HG03045 (cell line): Measurements from ENCODE around the gene CACNA1C.
"Not testable (repeated sequence)": the region's sequence is repeated elsewhere in the genome, so short reads cannot be mapped to it uniquely, and the experiment has no call there.

Experiments used
- ATAC-seq: cut with Tn5 transposase; IDR thresholded peaks from one replicate; pipeline ENCODE4 v1.9.1; 2021; ENCODE audit warnings: mild to moderate bottlenecking, moderate library complexity; ENCODE audit not compliant: unreplicated experiment

CACNA1C gene

DNA sequence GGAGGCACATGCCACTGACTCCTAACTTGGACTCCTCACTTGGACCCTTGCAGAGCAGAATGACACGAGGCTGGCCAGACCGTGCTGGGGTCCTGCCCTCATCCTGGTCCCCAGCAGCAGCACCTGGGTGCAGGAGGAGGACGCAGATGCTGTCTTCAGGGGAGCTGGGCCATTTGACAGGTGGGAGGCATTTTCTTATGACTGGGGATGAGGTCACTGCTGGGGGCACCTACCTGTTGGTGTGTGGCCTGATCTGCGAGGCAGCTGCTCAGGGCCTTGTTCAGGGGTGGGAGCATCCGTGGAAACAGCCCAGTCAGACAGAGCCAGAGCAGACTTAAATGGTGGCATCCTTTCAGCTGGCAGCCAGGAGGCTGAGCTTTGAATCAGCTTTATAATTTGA is 57.3 kb downstream of the CACNA1C start:
- ATAC-seq = no peak

- no peak for ATAC-seq
These were observed 58.2 kb downstream of the CACNA1C start for GRCh38 chr12:2110849-2111566.

DNA sequence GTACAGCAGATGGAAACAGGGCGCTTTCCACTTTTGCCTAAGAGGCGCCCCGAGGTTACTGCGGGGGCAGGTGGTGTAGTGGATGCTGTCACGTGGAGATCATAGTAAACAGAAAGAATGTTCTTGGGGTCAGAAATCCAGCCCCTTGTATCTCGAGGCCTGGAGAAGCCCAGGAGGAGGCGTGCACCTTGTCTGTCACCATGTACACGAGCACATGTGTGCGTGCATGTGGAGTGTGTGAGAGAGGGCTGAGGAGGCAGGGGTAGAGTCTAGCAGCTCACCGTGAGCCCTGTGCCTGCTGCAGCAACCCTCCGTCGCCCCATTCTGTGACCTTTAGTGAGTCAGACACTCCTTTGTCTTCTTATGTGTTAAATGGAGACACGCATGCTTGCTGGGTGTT is 59.0 kb downstream of the CACNA1C start:
- no peak for ATAC-seq

DNA sequence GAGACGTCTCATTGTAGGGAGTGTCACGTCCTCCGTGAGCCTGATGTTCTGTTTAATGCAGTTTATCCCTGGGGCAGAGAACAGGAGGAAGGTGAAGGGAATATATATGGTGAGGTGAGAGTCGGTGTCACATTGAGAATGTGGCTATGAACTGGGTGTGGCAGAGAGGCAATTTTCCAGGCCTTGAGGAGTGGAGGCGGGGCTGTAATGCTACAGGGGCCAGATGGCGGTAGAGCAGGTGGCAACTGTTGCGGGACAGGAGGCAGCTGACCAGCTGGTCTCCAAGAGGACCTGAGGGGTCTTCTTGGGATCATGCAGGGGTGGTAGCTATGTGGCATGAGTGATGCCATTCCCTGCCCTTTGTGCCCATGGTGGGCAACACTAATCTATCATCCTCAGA is 59.6 kb downstream of the CACNA1C start:
- ATAC-seq = no peak

- no peak for ATAC-seq
These were observed 60.5 kb downstream of the CACNA1C start for GRCh38 chr12:2113119-2113912.

DNA sequence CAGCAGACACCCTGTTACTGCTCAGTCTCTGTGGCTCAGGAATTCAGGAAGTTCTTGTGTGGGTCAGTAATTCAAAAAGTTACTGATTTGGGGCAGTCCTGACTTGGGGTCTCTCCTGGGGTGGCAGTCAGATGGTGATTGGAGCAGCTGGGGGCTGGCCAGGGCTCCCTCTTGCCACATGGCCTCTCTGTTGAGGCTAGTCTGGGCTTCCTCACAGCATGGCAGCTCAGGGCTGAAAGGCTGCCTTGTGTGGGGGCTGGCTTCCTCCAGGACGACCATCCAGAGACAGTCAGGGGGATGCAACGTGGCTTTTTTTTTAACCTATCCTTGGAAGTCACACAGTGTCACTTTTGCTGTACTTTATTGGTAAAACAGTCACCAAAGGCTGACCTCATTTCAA is 61.3 kb downstream of the CACNA1C start:
- ATAC-seq = no peak

DNA sequence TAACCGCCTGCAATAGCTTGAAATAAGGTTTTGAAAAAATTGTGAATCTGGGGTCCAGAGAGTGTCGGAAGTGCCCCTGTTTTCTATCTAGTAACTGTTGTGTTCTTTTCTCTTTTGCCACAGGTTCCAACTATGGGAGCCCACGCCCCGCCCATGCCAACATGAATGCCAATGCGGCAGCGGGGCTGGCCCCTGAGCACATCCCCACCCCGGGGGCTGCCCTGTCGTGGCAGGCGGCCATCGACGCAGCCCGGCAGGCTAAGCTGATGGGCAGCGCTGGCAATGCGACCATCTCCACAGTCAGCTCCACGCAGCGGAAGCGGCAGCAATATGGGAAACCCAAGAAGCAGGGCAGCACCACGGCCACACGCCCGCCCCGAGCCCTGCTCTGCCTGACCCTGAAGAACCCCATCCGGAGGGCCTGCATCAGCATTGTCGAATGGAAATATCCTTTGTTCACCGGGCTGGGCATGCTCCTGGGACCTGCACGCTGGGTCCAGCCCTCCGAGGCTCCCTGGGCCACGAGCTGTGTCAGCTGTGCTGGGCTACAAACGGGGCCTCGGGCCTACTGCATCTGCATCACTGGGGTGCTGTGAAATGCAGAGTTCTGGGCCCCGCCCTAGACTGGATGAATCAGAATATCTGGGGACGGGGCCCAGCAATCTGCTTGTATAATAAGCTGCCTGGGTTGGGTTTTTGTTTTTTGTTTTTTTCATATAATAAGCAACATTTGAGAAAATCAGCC is 62.5 kb downstream of the CACNA1C start:
- no peak for ATAC-seq

GRCh38 chr12:2117541-2117940 is 64.8 kb downstream of the CACNA1C start:
- ATAC-seq = no peak

- no peak for ATAC-seq
These were observed 65.3 kb downstream of the CACNA1C start for GRCh38 chr12:2118061-2118460.

GRCh38 chr12:2118481-2119255 is 65.9 kb downstream of the CACNA1C start:
- no peak for ATAC-seq

GRCh38 chr12:2119266-2119665 is 66.5 kb downstream of the CACNA1C start:
- no peak for ATAC-seq

DNA sequence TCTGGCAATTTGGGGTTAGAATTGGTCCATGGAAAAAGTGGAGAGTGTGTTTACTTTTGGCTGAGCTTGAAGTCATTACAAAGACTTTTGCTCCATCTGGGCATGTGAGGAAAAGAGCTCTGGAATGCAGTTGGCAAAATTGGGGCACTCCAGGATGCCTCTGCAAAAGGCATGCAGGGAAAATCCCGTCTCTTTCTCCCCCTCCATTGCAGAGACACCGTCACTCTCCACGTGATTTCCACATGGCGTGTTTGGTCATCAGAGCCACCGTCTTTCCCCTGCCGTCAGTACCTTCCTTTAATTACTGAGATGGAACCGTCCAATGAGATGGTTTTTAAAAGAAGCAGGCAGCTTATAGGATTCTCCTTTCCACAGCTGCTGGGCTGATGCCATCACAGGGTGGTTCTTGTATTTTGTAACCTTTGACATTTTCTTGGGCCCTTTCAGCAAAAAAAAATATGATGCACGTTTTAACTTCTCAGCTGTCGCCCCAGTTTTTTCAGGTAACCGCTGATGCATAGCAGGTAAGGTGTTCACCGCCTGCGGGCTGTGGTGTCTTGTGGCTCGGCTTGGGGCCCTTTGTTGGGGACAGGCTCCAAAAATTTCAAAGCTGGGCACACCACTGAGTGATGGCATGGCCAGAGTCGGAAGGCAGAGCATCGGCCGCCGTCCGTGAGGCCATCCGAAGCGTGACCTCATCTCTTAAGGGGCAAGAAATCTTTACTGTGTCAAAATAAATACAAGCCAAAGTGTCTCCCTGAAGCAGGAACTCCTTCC is 68.4 kb downstream of the CACNA1C start:
- no peak for ATAC-seq

DNA sequence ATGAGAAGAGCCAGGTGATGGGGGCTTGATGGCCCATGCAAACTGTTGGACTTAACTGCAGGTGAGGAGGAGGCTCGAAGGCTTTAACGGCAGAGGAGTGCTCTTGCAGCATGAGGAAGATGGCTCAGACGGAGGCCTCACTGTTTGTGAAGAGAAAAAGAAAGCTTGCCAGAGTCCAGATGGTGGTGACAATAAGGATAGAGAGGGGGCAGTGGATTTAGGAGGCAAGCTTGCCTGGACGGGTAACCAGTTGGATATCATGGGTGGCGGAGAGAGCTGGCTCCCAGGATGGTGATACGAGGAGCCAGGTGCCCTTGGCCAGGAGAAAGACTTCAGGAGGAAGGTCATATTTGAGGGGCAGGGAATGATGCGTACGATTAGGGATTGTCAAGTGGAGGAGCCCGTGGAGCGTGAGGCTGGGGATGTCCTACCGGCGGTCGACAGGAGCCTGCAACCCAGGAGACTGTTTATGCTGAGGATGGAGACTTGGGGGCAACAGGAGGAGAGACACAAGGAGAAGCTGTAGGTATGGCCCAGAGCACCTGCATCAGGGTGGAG is 71.8 kb downstream of the CACNA1C start:
- ATAC-seq = no peak

- ATAC-seq = no peak
These were observed 73.1 kb downstream of the CACNA1C start for GRCh38 chr12:2125651-2126522.

DNA sequence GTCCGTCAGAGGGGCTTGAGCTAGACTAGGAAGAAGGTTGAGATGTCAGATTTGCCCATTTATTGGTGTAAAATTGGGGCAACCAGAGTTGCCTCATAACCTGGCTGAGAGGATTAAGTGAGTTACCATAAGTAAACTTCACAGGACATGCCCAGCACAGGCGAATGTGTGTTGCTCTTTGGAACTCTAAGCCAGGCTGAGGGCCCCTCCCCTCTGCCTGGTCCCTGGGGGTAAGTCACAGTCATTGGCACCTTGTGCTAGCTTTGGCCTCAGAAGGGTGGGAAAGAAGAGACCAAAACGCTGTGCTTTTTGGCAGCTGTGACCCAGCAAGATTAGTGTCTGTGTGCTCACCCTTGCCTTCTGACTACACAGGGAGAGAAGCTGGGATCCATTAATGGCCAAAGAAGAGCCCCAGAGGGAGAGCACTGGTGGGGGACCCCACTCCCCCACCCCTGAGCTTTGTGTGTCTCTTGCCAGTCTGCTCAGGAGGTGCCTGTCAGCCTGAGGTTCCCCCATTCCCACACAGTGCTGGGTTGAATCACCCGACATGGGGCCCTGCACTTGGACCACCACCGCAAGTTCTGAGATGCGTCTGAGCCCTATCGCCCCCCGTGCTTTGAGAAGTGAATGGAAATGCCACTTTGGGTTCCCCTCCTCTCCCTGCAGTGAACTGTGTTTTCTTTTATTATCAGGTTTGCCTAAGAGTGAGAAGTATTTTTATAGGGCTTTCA is 74.1 kb downstream of the CACNA1C start:
- ATAC-seq = no peak

- no peak for ATAC-seq
These were observed 76.3 kb downstream of the CACNA1C start for GRCh38 chr12:2129076-2129475.

DNA sequence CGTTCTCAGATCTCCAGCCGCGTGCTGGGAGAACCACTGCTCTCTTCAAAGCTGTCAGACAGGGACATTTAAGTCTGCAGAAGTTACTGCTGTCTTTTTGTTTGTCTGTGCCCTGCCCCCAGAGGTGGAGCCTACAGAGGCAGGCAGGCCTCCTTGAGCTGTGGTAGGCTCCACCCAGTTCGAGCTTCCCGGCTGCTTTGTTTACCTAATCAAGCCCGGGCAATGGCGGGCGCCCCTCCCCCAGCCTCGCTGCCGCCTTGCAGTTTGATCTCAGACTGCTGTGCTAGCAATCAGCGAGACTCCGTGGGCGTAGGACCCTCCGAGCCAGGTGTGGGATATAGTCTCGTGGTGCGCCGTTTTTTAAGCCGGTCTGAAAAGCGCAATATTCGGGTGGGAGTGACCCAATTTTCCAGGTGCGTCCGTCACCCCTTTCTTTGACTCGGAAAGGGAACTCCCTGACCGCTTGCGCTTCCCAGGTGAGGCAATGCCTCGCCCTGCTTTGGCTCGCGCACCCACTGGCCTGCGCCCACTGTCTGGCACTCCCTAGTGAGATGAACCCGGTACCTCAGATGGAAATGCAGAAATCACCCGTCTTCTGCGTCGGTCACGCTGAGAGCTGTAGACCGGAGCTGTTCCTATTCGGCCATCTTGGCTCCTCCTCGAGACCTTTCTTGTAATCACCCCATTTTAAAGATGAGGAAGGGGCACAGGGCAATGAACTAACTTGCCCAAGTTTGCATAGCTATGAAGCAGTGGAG is 83.1 kb downstream of the CACNA1C start:
- not testable (repeated sequence) for ATAC-seq

DNA sequence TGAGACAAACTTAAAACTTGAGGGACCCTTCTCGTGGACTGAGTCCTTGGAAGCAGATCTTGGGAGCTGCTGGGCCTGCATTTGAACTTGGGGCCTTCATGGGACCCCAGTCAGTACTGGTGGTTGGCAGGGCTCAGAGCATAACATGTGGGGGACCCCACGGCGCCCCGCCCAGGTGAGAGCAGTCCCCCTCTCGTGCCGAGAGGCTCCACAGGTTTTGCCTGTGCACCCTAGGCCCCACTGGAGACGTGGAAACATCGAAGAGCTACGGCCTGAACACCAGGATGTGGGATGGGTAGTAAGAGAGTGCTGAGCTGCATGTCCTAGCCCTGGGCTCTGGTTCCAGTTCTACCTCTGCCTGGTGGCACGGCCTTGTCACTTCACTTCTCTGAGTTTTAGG is 84.1 kb downstream of the CACNA1C start:
- no peak for ATAC-seq
